Smooth muscle cell (in vitro differentiated cells): ENCODE data around the gene BSDC1. TPM values are rescaled to one million over a fixed set of nuclear protein-coding genes. Genes with fewer than 3 reads are reported as not detected.
"Not testable (repeated sequence)": the region's sequence is repeated elsewhere in the genome, so short reads cannot be mapped to it uniquely, and the experiment has no call there.

ENCODE experiments used
- DNase-seq: peaks from one replicate; lab custom pipeline; 2025; ENCODE audit not compliant: unreplicated experiment; lab: John Stamatoyannopoulos, UW
- H2AFZ ChIP-seq: fragments of 200-600 bp; sonication (generic); 2 replicates; pipeline ENCODE4 v1.6.0; 2016; ENCODE audit warnings: antibody characterized with exemption, low read depth, mild to moderate bottlenecking
- H3F3A ChIP-seq: fragments of 200-600 bp; sonication (generic); 2 replicates; pipeline ENCODE4 v1.6.0; 2017; ENCODE audit warnings: antibody characterized with exemption, low read depth
- H3K27ac ChIP-seq: fragments of 200-600 bp; sonication (generic); 2 replicates; pipeline ENCODE4 v1.5.1; 2016; ENCODE audit warnings: low read depth, mild to moderate bottlenecking
- H3K27me3 ChIP-seq: fragments of 200-600 bp; sonication (generic); 2 replicates; pipeline ENCODE4 v1.6.1; 2016; ENCODE audit warnings: low read depth, mild to moderate bottlenecking
- H3K36me3 ChIP-seq: fragments of 200-600 bp; sonication (generic); 2 replicates; pipeline ENCODE4 v1.5.1; 2016; ENCODE audit warnings: low read depth
- H3K4me1 ChIP-seq: fragments of 200-600 bp; sonication (generic); 2 replicates; pipeline ENCODE4 v1.5.1; 2016; ENCODE audit warnings: low read depth
- H3K4me2 ChIP-seq: fragments of 200-600 bp; sonication (generic); 2 replicates; pipeline ENCODE4 v1.6.0; 2016; ENCODE audit warnings: mild to moderate bottlenecking
- H3K4me3 ChIP-seq: fragments of 200-600 bp; sonication (generic); 2 replicates; pipeline ENCODE4 v1.5.1; 2016; ENCODE audit warnings: mild to moderate bottlenecking
- H3K79me2 ChIP-seq: fragments of 200-600 bp; sonication (generic); 2 replicates; pipeline ENCODE4 v1.6.0; 2016; ENCODE audit warnings: low read depth, mild to moderate bottlenecking
- H3K9ac ChIP-seq: fragments of 200-600 bp; sonication (generic); 2 replicates; pipeline ENCODE4 v1.6.0; 2016; ENCODE audit warnings: low read depth
- H3K9me3 ChIP-seq: fragments of 200-600 bp; sonication (generic); replicated peaks from 2 replicates; pipeline ENCODE4 v1.5.1; 2016; ENCODE audit warnings: low read depth
- H4K20me1 ChIP-seq: fragments of 200-600 bp; sonication (generic); 2 replicates; pipeline ENCODE4 v1.6.0; 2016; ENCODE audit warnings: low read depth
- CTCF ChIP-seq: fragments of 200-600 bp; sonication (generic); IDR thresholded peaks from 2 replicates; pipeline ENCODE4 v1.5.1; 2017; ENCODE audit warnings: borderline replicate concordance, mild to moderate bottlenecking, antibody characterized with exemption; ENCODE audit not compliant: insufficient read depth, poor library complexity, severe bottlenecking
- WGBS: methylation state at CpG from one replicate; pipeline ENCODE4 v1.1.7; 2016; ENCODE audit warnings: low lambda C conversion rate; 5-methylcytosine and 5-hydroxymethylcytosine counted together
- polyA plus RNA-seq: library from polyadenylated mRNA; unstranded; fragments of >200 nt; fragmentation: Nextera tagmentation; extraction: Ambion mirVana; gene quantifications from 2 replicates; pipeline ENCODE4 v1.2.1, GENCODE V29; 2016
- total RNA-seq: library from RNA; depleted of rRNA; stranded (reverse); fragments of >200 nt; gene quantifications from 2 replicates; pipeline ENCODE4 v1.2.3, GENCODE V29; 2014

The BSDC1 gene
- total and polyA plus RNA-seq, 2 experiments from 2014 or later = 45.4 to 57.3 TPM

GRCh38 chr1:32400876-32401631, 6.8 kb upstream of the BSDC1 start:
- Histone ChIP-seq H3K9me3 (no peaks in the 10 kb centered on the region), H3K36me3 (no peaks in the 10 kb centered on the region), H3K4me2 (peak overlapping the region; percentile 7), H3K4me1 (no peaks in the 10 kb centered on the region), H3K79me2 (no peaks in the 10 kb centered on the region), H2AFZ (peak overlapping the region; percentile 20), H3K27ac (peak overlapping the region; percentile 63), H3K27me3 (no peaks in the 10 kb centered on the region), H3K4me3 (no peak overlapping the region), H3F3A (no peaks in the 10 kb centered on the region), H4K20me1 (no peaks in the 10 kb centered on the region), H3K9ac (no peak overlapping the region)
- WGBS = 30% methylated on average over 13 of the region's 13 CpGs
- DNase-seq = peak; percentile 59
- peak; percentile 92 for TF ChIP-seq CTCF

- no peaks in the 10 kb centered on the region for H3F3A ChIP-seq
- no peak overlapping the region for H3K4me2 ChIP-seq
- H3K9ac ChIP-seq = no peak overlapping the region
- WGBS = 75% methylated on average over 4 of the region's 4 CpGs
- no peaks in the 10 kb centered on the region for H3K79me2 ChIP-seq
- H3K4me3 ChIP-seq = no peak overlapping the region
- H4K20me1 ChIP-seq = no peaks in the 10 kb centered on the region
- TF ChIP-seq CTCF = no peak
- no peak for DNase-seq
- no peaks in the 10 kb centered on the region for H3K36me3 ChIP-seq
- no peak overlapping the region for H3K27ac ChIP-seq
- H3K27me3 ChIP-seq = no peaks in the 10 kb centered on the region
- H3K9me3 ChIP-seq = no peaks in the 10 kb centered on the region
- no peak overlapping the region for H2AFZ ChIP-seq
- H3K4me1 ChIP-seq = no peaks in the 10 kb centered on the region
Observed at GRCh38 chr1:32399843-32400242, 5.6 kb upstream of the BSDC1 start.

- H3K79me2 ChIP-seq = peaks cover 7% of the 10 kb centered on the region
- H4K20me1 ChIP-seq = no peaks in the 10 kb centered on the region
- H2AFZ ChIP-seq = no peak overlapping the region
- no peak overlapping the region for H3K4me2 ChIP-seq
- no peak overlapping the region for H3K4me3 ChIP-seq
- DNase-seq = no peak
- no peaks in the 10 kb centered on the region for H3K27me3 ChIP-seq
- TF ChIP-seq CTCF = no peak
- H3K4me1 ChIP-seq = peaks cover 3% of the 10 kb centered on the region
- H3K9ac ChIP-seq = no peak overlapping the region
- H3K36me3 ChIP-seq = no peaks in the 10 kb centered on the region
- no peaks in the 10 kb centered on the region for H3F3A ChIP-seq
- WGBS = 35% methylated on average over 2 of the region's 2 CpGs
- H3K9me3 ChIP-seq = no peaks in the 10 kb centered on the region
- H3K27ac ChIP-seq = peak overlapping the region; percentile 48
Observed at GRCh38 chr1:32398401-32398800, 4.2 kb upstream of the BSDC1 start.

GRCh38 chr1:32396524-32396923, 2.3 kb upstream of the BSDC1 start:
- not testable (repeated sequence) for H3K9ac ChIP-seq, H2AFZ ChIP-seq, H3K27ac ChIP-seq, H3K36me3 ChIP-seq, H3K27me3 ChIP-seq, H3K4me1 ChIP-seq, H3K4me2 ChIP-seq, H3K4me3 ChIP-seq, H4K20me1 ChIP-seq, H3F3A ChIP-seq, H3K9me3 ChIP-seq, DNase-seq
- peaks cover 25% of the 10 kb centered on the region for H3K79me2 ChIP-seq
- 80% methylated on average over 5 of the region's 5 CpGs for WGBS
